K562 (cell line): ENCODE measurements around the gene PDZK1IP1. TPM values are rescaled to one million over a fixed set of nuclear protein-coding genes. Genes with fewer than 3 reads are reported as not detected.

Experiments
- ATAC-seq: fragments of 200-7000 bp; cut with Tn5 transposase; 3 replicates; pipeline ENCODE4 v1.9.1; 2020; ENCODE audit warnings: moderate library complexity
- BruUV-seq: library from RNA; stranded (reverse); fragments of 400-500 nt; replicated peaks from 2 replicates; lab custom pipeline; 2021; lab: Mats Ljungman, UMichigan
- CTCF ChIA-PET: fragments of 300-600 bp; formaldehyde crosslinking; extraction: SDS; loops from one replicate; lab custom pipeline; 2021; ENCODE audit warnings: low intra/inter-chr PET ratio; lab: Yijun Ruan, JAX
- POLR2A ChIA-PET: fragments of 300-600, 350-650 bp; sonication (Branson Sonifier 250); formaldehyde crosslinking; extraction: SDS; loops from one replicate; lab custom pipeline; 2021; ENCODE audit warnings: antibody characterized with exemption, inconsistent platforms; lab: Yijun Ruan, JAX
- DNase-seq, 4 experiments: peaks; one replicate each; pipeline versions ENCODE4 v3.0.0 to v3.0.0-alpha.2; 2011 to 2018; ENCODE audit warnings: low spot score in 3 of 4, mixed read lengths in 3 of 4; ENCODE audit errors: extremely low read depth in 1 of 4
- FAIRE-seq: peaks from 2 replicates; lab custom pipeline; 2011; peaks lifted over from hg19 to GRCh38; lab: Jason Lieb, UNC
- H2AFZ ChIP-seq: 2 replicates; pipeline ENCODE4 v1.6.0; 2011; ENCODE audit warnings: low read depth, low read length, control low read depth, inconsistent platforms
- H3K27ac ChIP-seq: fragments of 200-600 bp; 3 replicates; pipeline ENCODE4 v1.8.0; 2011; ENCODE audit warnings: low read depth, mild to moderate bottlenecking, control low read depth, inconsistent platforms, low read length, moderate library complexity, mixed read lengths; ENCODE audit errors: extremely low read depth
- H3K27me3 ChIP-seq, 2 experiments: fragments of 300-600 bp in 1 of 2; 2 replicates in 1 of 2; 3 replicates in 1 of 2; pipeline versions ENCODE4 v1.6.0 to v1.8.0; 2011; ENCODE audit warnings: inconsistent platforms in 2 of 2, low read length in 2 of 2, mild to moderate bottlenecking in 1 of 2, mixed read lengths in 1 of 2, moderate library complexity in 1 of 2; ENCODE audit not compliant: control insufficient read depth in 2 of 2, insufficient read depth in 2 of 2
- H3K36me3 ChIP-seq: fragments of 300-600 bp; 3 replicates; pipeline ENCODE4 v1.8.0; 2011; ENCODE audit warnings: mild to moderate bottlenecking, low read length, inconsistent platforms; ENCODE audit not compliant: control insufficient read depth, insufficient read depth
- H3K4me1 ChIP-seq, 2 experiments: fragments of 200-600 bp in 1 of 2; replicated peaks in 1 of 2; 2 replicates in 1 of 2; 3 replicates in 1 of 2; pipeline versions ENCODE4 v1.5.1 to v1.8.0; 2011; ENCODE audit warnings: inconsistent platforms in 2 of 2, low read length in 2 of 2, mild to moderate bottlenecking in 1 of 2, mixed read lengths in 1 of 2, moderate library complexity in 1 of 2; ENCODE audit not compliant: control insufficient read depth in 2 of 2, insufficient read depth in 2 of 2
- H3K4me2 ChIP-seq: 2 replicates; pipeline ENCODE4 v1.6.1; 2011; ENCODE audit warnings: low read length, control low read depth, inconsistent platforms, mixed read lengths; ENCODE audit not compliant: insufficient read depth
- H3K4me3 ChIP-seq: fragments of 200-600 bp; sonication (generic), shearing (Covaris generic); 2 replicates; pipeline ENCODE4 v1.5.1; 2016; ENCODE audit warnings: control low read depth, inconsistent platforms
- H3K79me2 ChIP-seq: fragments of 200-600 bp; 3 replicates; pipeline ENCODE4 v1.8.0; 2011; ENCODE audit warnings: low read length, inconsistent platforms; ENCODE audit not compliant: control insufficient read depth, insufficient read depth
- H3K9ac ChIP-seq, 2 experiments: 2 replicates each; pipeline versions ENCODE4 v1.6.0 to v1.6.1; 2011; ENCODE audit warnings: low read depth in 2 of 2, low read length in 2 of 2, control low read depth in 1 of 2, inconsistent platforms in 1 of 2, mild to moderate bottlenecking in 1 of 2, mixed read lengths in 1 of 2; ENCODE audit not compliant: insufficient read depth in 1 of 2
- H3K9me1 ChIP-seq: one replicate; pipeline ENCODE4 v1.6.0; 2011; ENCODE audit warnings: inconsistent platforms, mild to moderate bottlenecking, low read length, moderate library complexity; ENCODE audit not compliant: control insufficient read depth, insufficient read depth
- H3K9me3 ChIP-seq: replicated peaks from 2 replicates; pipeline ENCODE4 v1.5.1; 2011; ENCODE audit warnings: low read depth, low read length, inconsistent platforms; ENCODE audit not compliant: control insufficient read depth, insufficient read depth
- H4K20me1 ChIP-seq: replicated peaks from 2 replicates; pipeline ENCODE4 v1.6.1; 2011; ENCODE audit warnings: low read length, inconsistent platforms, mixed read lengths; ENCODE audit not compliant: control insufficient read depth, insufficient read depth
- ETV1 ChIP-seq: fragments of 450-650 bp; conservative IDR thresholded peaks from 2 replicates; pipeline ENCODE4 v1.6.1; 2016; ENCODE audit warnings: missing genetic modification characterization, control low read depth, low read depth, missing compliant biosample characterization
- FIP1L1 ChIP-seq: fragments of 200-400 bp; formaldehyde crosslinking; IDR thresholded peaks from 2 replicates; pipeline ENCODE4 v1.6.1; 2018; ENCODE audit warnings: mild to moderate bottlenecking, low read depth, low read length; ENCODE audit not compliant: poor library complexity, severe bottlenecking
- GATA2 ChIP-seq: sonication (generic); formaldehyde crosslinking; IDR thresholded peaks from 2 replicates; pipeline ENCODE4 v1.4.0; 2020; ENCODE audit warnings: mild to moderate bottlenecking, missing genetic modification reagents
- HDAC3 ChIP-seq: fragments of 450-650 bp; IDR thresholded peaks from 2 replicates; pipeline ENCODE4 v1.6.1; 2018; ENCODE audit warnings: borderline replicate concordance, mild to moderate bottlenecking, moderate library complexity; ENCODE audit not compliant: partially characterized antibody
- KAT2B ChIP-seq: IDR thresholded peaks from one replicate; pipeline ENCODE4 v1.6.1; 2012; ENCODE audit warnings: low read depth, mild to moderate bottlenecking, control low read depth, inconsistent platforms, low read length, moderate library complexity
- KHSRP ChIP-seq: fragments of 450-650 bp; IDR thresholded peaks from 2 replicates; pipeline ENCODE4 v1.6.1; 2017
- LCOR ChIP-seq: sonication (generic); formaldehyde crosslinking; IDR thresholded peaks from 2 replicates; pipeline ENCODE4 v1.8.0; 2022; ENCODE audit warnings: mild to moderate bottlenecking, missing genetic modification reagents
- MEF2A ChIP-seq: IDR thresholded peaks from 2 replicates; pipeline ENCODE4 v1.6.1; 2011; ENCODE audit warnings: low read depth, mild to moderate bottlenecking, low read length, moderate library complexity; ENCODE audit not compliant: control insufficient read depth
- NCOR1 ChIP-seq: fragments of 450-650 bp; IDR thresholded peaks from 2 replicates; pipeline ENCODE4 v1.6.1; 2016; ENCODE audit warnings: mild to moderate bottlenecking, moderate library complexity
- RBFOX2 ChIP-seq: fragments of 200-400 bp; formaldehyde crosslinking; IDR thresholded peaks from 2 replicates; pipeline ENCODE4 v1.6.1; 2017; ENCODE audit warnings: low read depth, mild to moderate bottlenecking, low read length, moderate library complexity
- RBM34 ChIP-seq: fragments of 200-400 bp; formaldehyde crosslinking; IDR thresholded peaks from 2 replicates; pipeline ENCODE4 v1.6.1; 2018; ENCODE audit warnings: low read length, borderline replicate concordance; ENCODE audit not compliant: insufficient read depth
- SETDB1 ChIP-seq: IDR thresholded peaks from one replicate; pipeline ENCODE4 v1.6.1; 2012; ENCODE audit warnings: low read length, control low read depth, inconsistent platforms
- SIRT6 ChIP-seq: IDR thresholded peaks from one replicate; pipeline ENCODE4 v1.6.1; 2012; ENCODE audit warnings: low read depth, mild to moderate bottlenecking, control low read depth, inconsistent platforms, low read length, moderate library complexity
- SMAD3 ChIP-seq: fragments of 450-650 bp; formaldehyde crosslinking; conservative IDR thresholded peaks from 2 replicates; pipeline ENCODE4 v1.4.0; 2020; ENCODE audit warnings: mild to moderate bottlenecking
- ZNF695 ChIP-seq: fragments of 450-650 bp; formaldehyde crosslinking; IDR thresholded peaks from 2 replicates; pipeline ENCODE4 v1.4.0; 2020; ENCODE audit warnings: mild to moderate bottlenecking, moderate library complexity
- WGBS: fragments of 100-300 bp; shearing (Covaris generic); methylation state at CpG from one replicate; pipeline ENCODE4 v1.1.6; 2016; ENCODE audit warnings: low coverage, mixed read lengths; ENCODE audit not compliant: insufficient coverage; ENCODE audit errors: missing lambda C conversion rate; 5-methylcytosine and 5-hydroxymethylcytosine counted together
- in situ Hi-C: fragments of 300-500 bp; cut with MboI; formaldehyde crosslinking; loops from 4 replicates; pipeline ENCODE4 v1.15.0; 2018; ENCODE audit warnings: inconsistent platforms, mixed read lengths
- intact Hi-C: fragments of 100-400 bp; cut with micrococcal nuclease; formaldehyde crosslinking; loops from 2 replicates; pipeline ENCODE4 v1.14.2; 2022
- polyA plus RNA-seq, 8 experiments: library from polyadenylated mRNA; depleted of rRNA in 4 of 8; stranded (reverse) in 5 of 8; unstranded in 3 of 8; fragments of >200 nt; fragmentation: Nextera tagmentation in 2 of 8; fragmentation: Illumina TruSeq in 1 of 8; extraction: Ambion mirVana in 2 of 8; extraction: Trizol in 1 of 8; gene quantifications; 2 replicates each; pipeline versions ENCODE4 v1.2.1 to v1.2.3, GENCODE V29; 2011 to 2014; ENCODE audit warnings: inconsistent platforms in 1 of 8, missing spikeins in 1 of 8
- total RNA-seq, 7 experiments: library from RNA; depleted of rRNA in 6 of 7; stranded (reverse); fragments of >200 nt in 6 of 7; fragmentation: Illumina TruSeq in 2 of 7; extraction: Trizol in 2 of 7; gene quantifications; 2 replicates each; pipeline versions ENCODE4 v1.2.1 to v1.2.3, GENCODE V29; 2011 to 2021; ENCODE audit warnings: low replicate concordance in 1 of 7
- TF ChIP-seq, protein P1 (sequence below): fragments of 250-450 bp; sonication (Bioruptor Pico); IDR thresholded peaks from 2 replicates; pipeline ENCODE4 v1.4.0; 2020; ENCODE audit warnings: borderline replicate concordance
- TF ChIP-seq, protein P2 (sequence below), 2 experiments: fragments of 450-650 bp; IDR thresholded peaks; 2 replicates each; pipeline ENCODE4 v1.6.1; 2018; ENCODE audit warnings: mild to moderate bottlenecking in 2 of 2, low read depth in 1 of 2; ENCODE audit not compliant: partially characterized antibody in 2 of 2

The PDZK1IP1 gene
- total and polyA plus RNA-seq, 9 of the 15 experiments (the other 6 are each of a cell fraction or from before 2014, with no cell fraction given) = 0.17 to 0.68 (median 0.53) TPM; not detected in 2

DNA sequence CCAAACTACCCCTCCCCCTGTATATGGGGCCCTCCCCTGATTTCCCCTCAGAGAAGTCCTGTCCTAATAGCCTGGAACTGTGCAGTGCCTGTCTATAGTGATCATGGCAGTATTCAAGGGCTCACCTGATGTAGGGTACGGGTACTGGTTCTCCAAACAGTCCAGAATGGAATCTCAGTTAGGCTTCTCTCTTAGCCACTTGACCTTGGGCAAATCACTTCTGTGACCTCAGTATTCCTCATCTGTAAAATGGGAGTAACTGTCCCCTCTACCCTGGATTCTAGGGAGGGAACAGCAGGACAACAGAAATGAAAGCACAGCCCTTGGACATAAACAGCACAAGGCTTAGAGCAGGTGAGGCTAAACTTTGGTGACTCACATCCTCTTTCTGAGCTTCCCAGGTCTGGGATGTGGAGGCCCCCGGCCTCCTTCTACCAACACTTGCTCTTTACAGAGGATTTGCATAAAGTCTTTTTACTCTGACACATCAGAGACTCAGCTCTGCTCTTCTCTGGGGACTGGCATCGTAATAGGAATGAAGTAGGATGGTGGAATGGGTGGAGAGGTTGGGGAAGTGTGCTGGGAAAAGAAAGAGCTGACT, 20.0 kb upstream of the PDZK1IP1 start (continued):
- TF ChIP-seq GATA2 (CRISPR knock-in tag) (no peak), RBM34 (no peak), ETV1 (tag) (no peak), ZNF695 (CRISPR knock-in tag) (no peak), NCOR1 (no peak), SETDB1 (no peak), LCOR (CRISPR knock-in tag) (no peak)
- TF ChIP-seq, protein P1, sequence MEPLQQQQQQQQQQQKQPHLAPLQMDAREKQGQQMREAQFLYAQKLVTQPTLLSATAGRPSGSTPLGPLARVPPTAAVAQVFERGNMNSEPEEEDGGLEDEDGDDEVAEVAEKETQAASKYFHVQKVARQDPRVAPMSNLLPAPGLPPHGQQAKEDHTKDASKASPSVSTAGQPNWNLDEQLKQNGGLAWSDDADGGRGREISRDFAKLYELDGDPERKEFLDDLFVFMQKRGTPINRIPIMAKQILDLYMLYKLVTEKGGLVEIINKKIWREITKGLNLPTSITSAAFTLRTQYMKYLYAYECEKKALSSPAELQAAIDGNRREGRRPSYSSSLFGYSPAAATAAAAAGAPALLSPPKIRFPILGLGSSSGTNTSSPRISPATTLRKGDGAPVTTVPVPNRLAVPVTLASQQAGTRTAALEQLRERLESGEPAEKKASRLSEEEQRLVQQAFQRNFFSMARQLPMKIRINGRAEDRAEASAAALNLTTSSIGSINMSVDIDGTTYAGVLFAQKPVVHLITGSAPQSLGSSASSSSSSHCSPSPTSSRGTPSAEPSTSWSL = no peak

DNA sequence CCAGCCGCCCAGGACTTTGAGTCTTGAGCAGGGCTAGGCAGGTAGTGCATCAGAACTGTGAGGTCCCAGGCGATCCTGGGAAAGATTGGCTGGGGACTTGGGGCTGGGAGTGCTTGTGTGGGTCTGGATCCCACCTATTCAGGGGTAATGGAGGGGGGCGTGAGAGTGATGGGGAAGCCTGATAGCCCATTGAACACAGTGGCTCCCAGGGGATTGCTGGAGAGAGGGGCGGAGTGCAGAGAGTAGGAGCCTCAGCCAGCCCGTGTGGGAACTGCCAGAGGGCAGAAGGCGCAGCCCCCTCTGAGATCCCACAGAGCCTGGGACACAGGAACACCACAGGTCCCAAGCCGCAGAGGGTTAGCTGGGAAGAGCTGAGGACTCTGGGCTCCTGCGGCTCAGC, 19.3 kb upstream of the PDZK1IP1 start:
- CTCF ChIA-PET = no interaction called here
- POLR2A ChIA-PET = interaction anchor here (0.6 to 7.7 kb wide), 2 partner anchors 19 to 53 kb away, joined by 4 to 80 read pairs; no protein-coding TSS in a partner anchor
- no peak for TF ChIP-seq HDAC3
- TF ChIP-seq RBFOX2 = no peak
- TF ChIP-seq, protein P2, sequence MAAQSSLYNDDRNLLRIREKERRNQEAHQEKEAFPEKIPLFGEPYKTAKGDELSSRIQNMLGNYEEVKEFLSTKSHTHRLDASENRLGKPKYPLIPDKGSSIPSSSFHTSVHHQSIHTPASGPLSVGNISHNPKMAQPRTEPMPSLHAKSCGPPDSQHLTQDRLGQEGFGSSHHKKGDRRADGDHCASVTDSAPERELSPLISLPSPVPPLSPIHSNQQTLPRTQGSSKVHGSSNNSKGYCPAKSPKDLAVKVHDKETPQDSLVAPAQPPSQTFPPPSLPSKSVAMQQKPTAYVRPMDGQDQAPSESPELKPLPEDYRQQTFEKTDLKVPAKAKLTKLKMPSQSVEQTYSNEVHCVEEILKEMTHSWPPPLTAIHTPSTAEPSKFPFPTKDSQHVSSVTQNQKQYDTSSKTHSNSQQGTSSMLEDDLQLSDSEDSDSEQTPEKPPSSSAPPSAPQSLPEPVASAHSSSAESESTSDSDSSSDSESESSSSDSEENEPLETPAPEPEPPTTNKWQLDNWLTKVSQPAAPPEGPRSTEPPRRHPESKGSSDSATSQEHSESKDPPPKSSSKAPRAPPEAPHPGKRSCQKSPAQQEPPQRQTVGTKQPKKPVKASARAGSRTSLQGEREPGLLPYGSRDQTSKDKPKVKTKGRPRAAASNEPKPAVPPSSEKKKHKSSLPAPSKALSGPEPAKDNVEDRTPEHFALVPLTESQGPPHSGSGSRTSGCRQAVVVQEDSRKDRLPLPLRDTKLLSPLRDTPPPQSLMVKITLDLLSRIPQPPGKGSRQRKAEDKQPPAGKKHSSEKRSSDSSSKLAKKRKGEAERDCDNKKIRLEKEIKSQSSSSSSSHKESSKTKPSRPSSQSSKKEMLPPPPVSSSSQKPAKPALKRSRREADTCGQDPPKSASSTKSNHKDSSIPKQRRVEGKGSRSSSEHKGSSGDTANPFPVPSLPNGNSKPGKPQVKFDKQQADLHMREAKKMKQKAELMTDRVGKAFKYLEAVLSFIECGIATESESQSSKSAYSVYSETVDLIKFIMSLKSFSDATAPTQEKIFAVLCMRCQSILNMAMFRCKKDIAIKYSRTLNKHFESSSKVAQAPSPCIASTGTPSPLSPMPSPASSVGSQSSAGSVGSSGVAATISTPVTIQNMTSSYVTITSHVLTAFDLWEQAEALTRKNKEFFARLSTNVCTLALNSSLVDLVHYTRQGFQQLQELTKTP (IDR thresholded peaks at IDR 0.05; ENCODE audit: low read depth in 1 of 2, partially characterized antibody in 2 of 2) = no peak
- no peak for TF ChIP-seq KHSRP
- no peak for TF ChIP-seq FIP1L1
- TF ChIP-seq KAT2B = no peak
- TF ChIP-seq SIRT6 = no peak
- no peak for TF ChIP-seq MEF2A
- no peak for TF ChIP-seq SMAD3 (CRISPR knock-in tag)

More for the DNA sequence above, 19.3 kb upstream of the PDZK1IP1 start:
- no peak for DNase-seq
- ATAC-seq = no peak
- WGBS = 76% methylated on average over 8 of the region's 8 CpGs
- in situ Hi-C loops = no loop called here
- BruUV-seq = no TSS peak
- Histone ChIP-seq H2AFZ (no peak overlapping the region), H3K4me1 (peaks cover 38 to 42% of the 10 kb centered on the region in 2 experiments), H3K79me2 (peaks cover 4% of the 10 kb centered on the region; the same call in 1 of the 3 replicates), H3K4me2 (no peak overlapping the region), H3K36me3 (peaks cover 24% of the 10 kb centered on the region), H3K27ac (no peak overlapping the region), H3K9me1 (peaks cover 5% of the 10 kb centered on the region), H3K9me3 (no peaks in the 10 kb centered on the region), H4K20me1 (no peaks in the 10 kb centered on the region), H3K4me3 (no peak overlapping the region), H3K27me3 (no peaks in the 10 kb centered on the region), H3K9ac (peak overlapping the region in 1 of 2 experiments; percentile 69; a peak in 1 of 4 replicates)
- intact Hi-C loops = no loop called here
- no peak for FAIRE-seq
